OCI-LY7 (cell line): ENCODE data around the gene ACAP1. TPM values are rescaled to one million over a fixed set of nuclear protein-coding genes. Genes with fewer than 3 reads are reported as not detected.

ENCODE experiments used
- BruUV-seq: library from RNA; stranded (reverse); fragments of 400-500 nt; replicated peaks from 2 replicates; lab custom pipeline; 2021; lab: Mats Ljungman, UMichigan
- CTCF ChIA-PET: fragments of 300-600 bp; sonication (Branson Sonifier 250); formaldehyde crosslinking; loops from one replicate; lab custom pipeline; 2022; ENCODE audit warnings: antibody characterized with exemption; ENCODE audit not compliant: unreplicated experiment; lab: Charles Lee
- POLR2A ChIA-PET: fragments of 300-600 bp; sonication (Branson Sonifier 250); formaldehyde crosslinking; loops from one replicate; lab custom pipeline; 2022; ENCODE audit warnings: antibody characterized with exemption; lab: Charles Lee
- DNase-seq: peaks from one replicate; pipeline ENCODE4 v3.0.0-alpha.2; 2015; ENCODE audit warnings: low spot score
- H2AFZ ChIP-seq: fragments of 200-600 bp; sonication (generic), shearing (Covaris generic); 2 replicates; pipeline ENCODE4 v1.6.1; 2014; ENCODE audit warnings: mild to moderate bottlenecking, antibody characterized with exemption, low read length, moderate library complexity
- H3K27ac ChIP-seq: fragments of 200-600 bp; sonication (generic); 2 replicates; pipeline ENCODE4 v1.5.1; 2014; ENCODE audit warnings: mixed run types, low read depth, mild to moderate bottlenecking, moderate library complexity, low read length, inconsistent platforms; ENCODE audit not compliant: poor library complexity, severe bottlenecking
- H3K36me3 ChIP-seq: fragments of 200-600 bp; sonication (generic); 2 replicates; pipeline ENCODE4 v1.6.1; 2014; ENCODE audit warnings: mild to moderate bottlenecking, antibody characterized with exemption, low read length, moderate library complexity, mixed read lengths; ENCODE audit not compliant: insufficient read depth
- H3K4me1 ChIP-seq: fragments of 200-600 bp; sonication (generic); 2 replicates; pipeline ENCODE4 v1.5.1; 2014; ENCODE audit warnings: mild to moderate bottlenecking, low read length; ENCODE audit not compliant: insufficient read depth, poor library complexity, severe bottlenecking
- H3K4me2 ChIP-seq: fragments of 200-600 bp; sonication (generic); 2 replicates; pipeline ENCODE4 v1.6.1; 2014; ENCODE audit warnings: mild to moderate bottlenecking, low read length
- H3K4me3 ChIP-seq: fragments of 200-600 bp; sonication (generic); 2 replicates; pipeline ENCODE4 v1.5.1; 2014; ENCODE audit warnings: mild to moderate bottlenecking, low read depth, low read length; ENCODE audit not compliant: poor library complexity, severe bottlenecking
- H3K79me2 ChIP-seq: fragments of 200-600 bp; sonication (generic); 2 replicates; pipeline ENCODE4 v1.6.1; 2016; ENCODE audit warnings: low read depth, mild to moderate bottlenecking, low read length, moderate library complexity, mixed read lengths; ENCODE audit not compliant: insufficient read depth
- H3K9me2 ChIP-seq: fragments of 200-600 bp; sonication (generic); 2 replicates; pipeline ENCODE4 v1.6.1; 2016; ENCODE audit warnings: mild to moderate bottlenecking, low read length, mixed read lengths; ENCODE audit not compliant: insufficient read depth
- H3K9me3 ChIP-seq: fragments of 200-600 bp; sonication (generic); 2 replicates; pipeline ENCODE4 v1.6.1; 2014; ENCODE audit warnings: mild to moderate bottlenecking, mixed run types, low read length, mixed read lengths
- H4K20me1 ChIP-seq: fragments of 200-600 bp; sonication (generic); 2 replicates; pipeline ENCODE4 v1.6.1; 2014; ENCODE audit warnings: mild to moderate bottlenecking, antibody characterized with exemption, low read length, moderate library complexity, mixed read lengths; ENCODE audit not compliant: insufficient read depth
- CTCF ChIP-seq: fragments of 200-600 bp; sonication (generic); conservative IDR thresholded peaks from 2 replicates; pipeline ENCODE4 v1.5.1; 2014; ENCODE audit warnings: mild to moderate bottlenecking, antibody characterized with exemption, low read length, moderate library complexity, mixed read lengths
- EZH2phosphoT487 ChIP-seq: fragments of 200-600 bp; sonication (generic); IDR thresholded peaks from 2 replicates; pipeline ENCODE4 v1.6.1; 2018; ENCODE audit warnings: low read depth, borderline replicate concordance, mild to moderate bottlenecking, mixed run types, antibody characterized with exemption, low read length, moderate library complexity, mixed read lengths
- intact Hi-C: fragments of 100-400 bp; cut with micrococcal nuclease; formaldehyde crosslinking; loops from one replicate; pipeline ENCODE4 v1.10.0; 2022; ENCODE audit not compliant: unreplicated experiment
- total RNA-seq, 2 experiments: library from RNA; depleted of rRNA in 1 of 2; stranded (reverse); fragments of >200 nt in 1 of 2; shearing (Covaris generic) in 1 of 2; gene quantifications; 2 replicates each; pipeline ENCODE4 v1.2.3, GENCODE V29; 2014 to 2022

Gene ACAP1
- total RNA-seq, 2 experiments from 2014 or later, result 117 to 259 TPM

- no peak for TF ChIP-seq EZH2phosphoT487
- TF ChIP-seq CTCF, result no peak
- ChIA-PET POLR2A (no interaction called here), CTCF (no interaction called here)
- no peaks in the 10 kb centered on the region for H4K20me1 ChIP-seq
- no peaks in the 10 kb centered on the region for H3K79me2 ChIP-seq
- H3K4me2 ChIP-seq, result no peak within 1 kb of the TSS
- H3K4me3 ChIP-seq, result no peak within 1 kb of the TSS
- H3K36me3 ChIP-seq, result no peaks in the 10 kb centered on the region
- intact Hi-C loops, result no loop called here
- BruUV-seq, result no TSS peak
- no peaks in the 10 kb centered on the region for H3K9me2 ChIP-seq
- H3K9me3 ChIP-seq, result 0 out of 2 replicates have a peak, but pooled peaks cover 6% of the 10 kb centered on the region
- peaks cover 11% of the 10 kb centered on the region for H3K4me1 ChIP-seq
- H2AFZ ChIP-seq, result no peak within 1 kb of the TSS
- no peak within 1 kb of the TSS for H3K27ac ChIP-seq
- no peak for DNase-seq
Observed at GRCh38 chr17:7380855-7381683, 44.7 kb downstream of the ACAP1 start, which contains the start of gene TNK1. TNK1 (plus strand) TSS chr17:7381089; CDS start chr17:7382927, 1,838 bp downstream.

- H3K9me2 ChIP-seq, result no peaks in the 10 kb centered on the region
- intact Hi-C loops, result no loop called here
Observed at GRCh38 chr17:7382901-7383300, 46.6 kb downstream of the ACAP1 start.

More at GRCh38 chr17:7382901-7383300, 46.6 kb downstream of the ACAP1 start:
- CTCF ChIA-PET, result no interaction called here
- POLR2A ChIA-PET, result interaction anchor here (0.7 kb wide), 1 partner anchor 92 kb away, joined by 3 read pairs; no protein-coding TSS in a partner anchor
- 0 out of 2 replicates have a peak, but pooled peaks cover 6% of the 10 kb centered on the region for H3K9me3 ChIP-seq
- TF ChIP-seq EZH2phosphoT487 (no peak), CTCF (no peak)
- H4K20me1 ChIP-seq, result no peaks in the 10 kb centered on the region
- no TSS peak for BruUV-seq
- H3K4me1 ChIP-seq, result peaks cover 11% of the 10 kb centered on the region
- H3K4me3 ChIP-seq, result no peak overlapping the region
- H3K4me2 ChIP-seq, result no peak overlapping the region
- no peak overlapping the region for H2AFZ ChIP-seq
- H3K79me2 ChIP-seq, result no peaks in the 10 kb centered on the region
- H3K36me3 ChIP-seq, result no peaks in the 10 kb centered on the region
- H3K27ac ChIP-seq, result no peak overlapping the region
- DNase-seq, result no peak
